GM10847 (cell line): ENCODE measurements around the gene ATXN7L1.

Source experiments
- POLR2A ChIP-seq: IDR thresholded peaks from 2 replicates; pipeline ENCODE4 v1.6.1; 2011; ENCODE audit not compliant: insufficient read length; ENCODE audit errors: extremely low read depth

Gene ATXN7L1

GRCh38 chr7:105765846-105766245 lies 110.6 kb downstream of the ATXN7L1 start:
- TF ChIP-seq POLR2A = no peak

GRCh38 chr7:105764506-105764905 lies 111.9 kb downstream of the ATXN7L1 start:
- no peak for TF ChIP-seq POLR2A

GRCh38 chr7:105760551-105761447 lies 115.6 kb downstream of the ATXN7L1 start:
- TF ChIP-seq POLR2A = no peak

GRCh38 chr7:105759670-105760550 lies 116.5 kb downstream of the ATXN7L1 start:
- no peak for TF ChIP-seq POLR2A

- no peak for TF ChIP-seq POLR2A
Measured at GRCh38 chr7:105756367-105756766, 120.0 kb downstream of the ATXN7L1 start.

GRCh38 chr7:105752671-105753275 lies 123.6 kb downstream of the ATXN7L1 start:
- TF ChIP-seq POLR2A = no peak

- no peak for TF ChIP-seq POLR2A
Measured at GRCh38 chr7:105751054-105751453, 125.3 kb downstream of the ATXN7L1 start.

GRCh38 chr7:105748701-105749100 lies 127.7 kb downstream of the ATXN7L1 start:
- no peak for TF ChIP-seq POLR2A

- TF ChIP-seq POLR2A = no peak
Measured at GRCh38 chr7:105745681-105746330, 130.6 kb downstream of the ATXN7L1 start.

GRCh38 chr7:105744258-105744657 lies 132.1 kb downstream of the ATXN7L1 start:
- TF ChIP-seq POLR2A = no peak

GRCh38 chr7:105743351-105744090 lies 132.9 kb downstream of the ATXN7L1 start:
- no peak for TF ChIP-seq POLR2A

- no peak for TF ChIP-seq POLR2A
Measured at GRCh38 chr7:105742787-105743186, 133.6 kb downstream of the ATXN7L1 start.

GRCh38 chr7:105741982-105742381 lies 134.4 kb downstream of the ATXN7L1 start:
- no peak for TF ChIP-seq POLR2A

- no peak for TF ChIP-seq POLR2A
Measured at GRCh38 chr7:105738133-105738532, 138.3 kb downstream of the ATXN7L1 start.
